ENCODE data around the gene PDE8A.

GRCh38 chr15:84961114-84961452 lies 20.6 kb upstream of the PDE8A start:
- TF ChIP-seq, protein P1, sequence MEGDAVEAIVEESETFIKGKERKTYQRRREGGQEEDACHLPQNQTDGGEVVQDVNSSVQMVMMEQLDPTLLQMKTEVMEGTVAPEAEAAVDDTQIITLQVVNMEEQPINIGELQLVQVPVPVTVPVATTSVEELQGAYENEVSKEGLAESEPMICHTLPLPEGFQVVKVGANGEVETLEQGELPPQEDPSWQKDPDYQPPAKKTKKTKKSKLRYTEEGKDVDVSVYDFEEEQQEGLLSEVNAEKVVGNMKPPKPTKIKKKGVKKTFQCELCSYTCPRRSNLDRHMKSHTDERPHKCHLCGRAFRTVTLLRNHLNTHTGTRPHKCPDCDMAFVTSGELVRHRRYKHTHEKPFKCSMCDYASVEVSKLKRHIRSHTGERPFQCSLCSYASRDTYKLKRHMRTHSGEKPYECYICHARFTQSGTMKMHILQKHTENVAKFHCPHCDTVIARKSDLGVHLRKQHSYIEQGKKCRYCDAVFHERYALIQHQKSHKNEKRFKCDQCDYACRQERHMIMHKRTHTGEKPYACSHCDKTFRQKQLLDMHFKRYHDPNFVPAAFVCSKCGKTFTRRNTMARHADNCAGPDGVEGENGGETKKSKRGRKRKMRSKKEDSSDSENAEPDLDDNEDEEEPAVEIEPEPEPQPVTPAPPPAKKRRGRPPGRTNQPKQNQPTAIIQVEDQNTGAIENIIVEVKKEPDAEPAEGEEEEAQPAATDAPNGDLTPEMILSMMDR (IDR thresholded peaks at IDR 0.05), result no peak
- no peak for TF ChIP-seq EZH2 (IDR thresholded peaks at IDR 0.05; ENCODE audit: borderline replicate concordance, insufficient read depth, low read depth, low read length, poor library complexity, severe bottlenecking)

Data from B cell (primary cell).